RWPE2 (cell line): ENCODE results near the gene B2M.

Experiments used
- ATAC-seq: fragments of 200-7000 bp; cut with Tn5 transposase; 3 replicates; pipeline ENCODE4 v1.9.1; 2021; ENCODE audit warnings: low read depth
- DNase-seq: peaks from one replicate; pipeline ENCODE4 v3.0.0-alpha.2; 2020; ENCODE audit warnings: low spot score
- H3K27ac ChIP-seq: fragments of 450-650 bp; 2 replicates; pipeline ENCODE4 v1.5.1; 2017; ENCODE audit warnings: mild to moderate bottlenecking; ENCODE audit not compliant: poor library complexity, severe bottlenecking
- H3K27me3 ChIP-seq: fragments of 250-450 bp; sonication (Bioruptor Pico); 2 replicates; pipeline ENCODE4 v1.5.1; 2021; ENCODE audit warnings: mild to moderate bottlenecking, moderate library complexity; ENCODE audit not compliant: insufficient read depth, poor library complexity, severe bottlenecking
- H3K36me3 ChIP-seq: fragments of 250-450 bp; sonication (Bioruptor Pico); 2 replicates; pipeline ENCODE4 v1.5.1; 2020; ENCODE audit warnings: low read depth, mild to moderate bottlenecking, moderate library complexity
- H3K4me1 ChIP-seq: fragments of 250-450 bp; sonication (Bioruptor Pico); 2 replicates; pipeline ENCODE4 v1.5.1; 2021; ENCODE audit warnings: mild to moderate bottlenecking, moderate library complexity; ENCODE audit not compliant: insufficient read depth, poor library complexity, severe bottlenecking
- H3K4me3 ChIP-seq: fragments of 250-450 bp; sonication (Bioruptor Pico); 2 replicates; pipeline ENCODE4 v1.5.1; 2021; ENCODE audit warnings: mild to moderate bottlenecking, moderate library complexity; ENCODE audit not compliant: severe bottlenecking
- H3K9me3 ChIP-seq: fragments of 250-450 bp; sonication (Bioruptor Pico); 2 replicates; pipeline ENCODE4 v1.5.1; 2021; ENCODE audit warnings: mild to moderate bottlenecking, moderate library complexity; ENCODE audit not compliant: severe bottlenecking
- CTCF ChIP-seq: fragments of 450-650 bp; IDR thresholded peaks from one replicate; pipeline ENCODE4 v1.5.1; 2017; ENCODE audit warnings: mild to moderate bottlenecking, moderate library complexity; ENCODE audit not compliant: poor library complexity, severe bottlenecking

B2M gene

GRCh38 chr15:44711743-44712345 is 527 bp downstream of the B2M start:
- no peak for TF ChIP-seq CTCF
- no peak for DNase-seq
- H3K36me3 ChIP-seq, result peaks cover 34% of the 10 kb centered on the region

GRCh38 chr15:44712346-44713005 is 1.2 kb downstream of the B2M start:
- Histone ChIP-seq H3K4me3 (peak overlapping the region; percentile 89), H3K27me3 (no peaks in the 10 kb centered on the region), H3K36me3 (peaks cover 40% of the 10 kb centered on the region), H3K4me1 (peaks cover 6% of the 10 kb centered on the region), H3K27ac (peak overlapping the region; percentile 58), H3K9me3 (no peaks in the 10 kb centered on the region)
- ATAC-seq, result peak; percentile 26
- TF ChIP-seq CTCF, result no peak
- DNase-seq, result no peak

More at GRCh38 chr15:44711743-44712345, 527 bp downstream of the B2M start:
- ATAC-seq, result peak; percentile 26
- H3K27ac ChIP-seq, result peak overlapping the region; percentile 58
- no peaks in the 10 kb centered on the region for H3K9me3 ChIP-seq
- no peaks in the 10 kb centered on the region for H3K27me3 ChIP-seq
- peaks cover 10% of the 10 kb centered on the region for H3K4me1 ChIP-seq
- H3K4me3 ChIP-seq, result peak overlapping the region; percentile 89

- H3K27me3 ChIP-seq, result no peaks in the 10 kb centered on the region
- H3K9me3 ChIP-seq, result no peaks in the 10 kb centered on the region
- peaks cover 47% of the 10 kb centered on the region for H3K36me3 ChIP-seq
- DNase-seq, result no peak
- peaks cover 6% of the 10 kb centered on the region for H3K4me1 ChIP-seq
- peak overlapping the region; percentile 89 for H3K4me3 ChIP-seq
- TF ChIP-seq CTCF, result peak; percentile 65
- peak overlapping the region; percentile 58 for H3K27ac ChIP-seq
- ATAC-seq, result no peak
Observed at GRCh38 chr15:44713006-44713966, 2.0 kb downstream of the B2M start.

GRCh38 chr15:44715142-44715796 is 4.0 kb downstream of the B2M start:
- no peaks in the 10 kb centered on the region for H3K27me3 ChIP-seq
- H3K36me3 ChIP-seq, result peaks cover 56% of the 10 kb centered on the region
- TF ChIP-seq CTCF, result no peak
- H3K4me3 ChIP-seq, result no peak overlapping the region
- H3K4me1 ChIP-seq, result peaks cover 6% of the 10 kb centered on the region
- H3K9me3 ChIP-seq, result no peaks in the 10 kb centered on the region
- no peak for ATAC-seq
- H3K27ac ChIP-seq, result no peak overlapping the region
- DNase-seq, result no peak
